Measurements from ENCODE around the gene TEAD4. TPM values are rescaled to one million over a fixed set of nuclear protein-coding genes. Genes with fewer than 3 reads are reported as not detected.
A peak's percentile ranks its signal among the peaks of the same experiment; 100 is the strongest.

Gene TEAD4
- total RNA-seq, 1 donor from 2014 or later, result 8.8 TPM

GRCh38 chr12:2970744-2971143 lies 11.5 kb downstream of the TEAD4 start:
- H3K79me2 ChIP-seq (ENCODE audit: low read depth), result peaks cover 21% of the 10 kb centered on the region

GRCh38 chr12:2973566-2973965 lies 14.4 kb downstream of the TEAD4 start:
- H3K9me3 ChIP-seq (ENCODE audit: low read depth), result no peaks in the 10 kb centered on the region
- H3K4me1 ChIP-seq, result peaks cover 16% of the 10 kb centered on the region
- H3K9me3 Mint-ChIP-seq, result no peaks in the 10 kb centered on the region
- H3K4me3 ChIP-seq, result no peak overlapping the region
- H3K4me2 ChIP-seq, result no peak overlapping the region
- no peaks in the 10 kb centered on the region for H4K20me1 ChIP-seq (ENCODE audit: low read depth)
- no peaks in the 10 kb centered on the region for H3F3A ChIP-seq (ENCODE audit: low read depth)
- H3K27ac Mint-ChIP-seq, result no peak overlapping the region
- no peaks in the 10 kb centered on the region for H3K4me1 Mint-ChIP-seq
- no peak overlapping the region for H2AFZ ChIP-seq (replicated peaks)
- peaks cover 16% of the 10 kb centered on the region for H3K79me2 ChIP-seq (ENCODE audit: low read depth)
- no peaks in the 10 kb centered on the region for H3K36me3 ChIP-seq
- no peak overlapping the region for H3K4me3 Mint-ChIP-seq
- no peaks in the 10 kb centered on the region for H3K27me3 ChIP-seq
- no peaks in the 10 kb centered on the region for H3K27me3 Mint-ChIP-seq (ENCODE audit: insufficient read depth, low read depth)
- H3K36me3 Mint-ChIP-seq, result peaks cover 3% of the 10 kb centered on the region
- no peak for DNase-seq (ENCODE audit: low spot score)
- no peak for TF ChIP-seq CTCF (IDR thresholded peaks at IDR 0.05)
- no peak for TF ChIP-seq EZH2 (IDR thresholded peaks at IDR 0.05)
- no peak for TF ChIP-seq EZH2phosphoT487 (IDR thresholded peaks at IDR 0.05)
- no peak overlapping the region for H3K27ac ChIP-seq
- H3K9ac ChIP-seq, result no peak overlapping the region

More at GRCh38 chr12:2970744-2971143, 11.5 kb downstream of the TEAD4 start:
- Histone ChIP-seq H2AFZ (replicated peaks) (no peak overlapping the region), H4K20me1 (ENCODE audit: low read depth) (no peaks in the 10 kb centered on the region), H3K27me3 (no peaks in the 10 kb centered on the region), H3K36me3 (no peaks in the 10 kb centered on the region), H3K27ac (no peak overlapping the region), H3K9ac (no peak overlapping the region), H3F3A (ENCODE audit: low read depth) (peaks cover 4% of the 10 kb centered on the region), H3K4me1 (no peaks in the 10 kb centered on the region), H3K4me2 (no peak overlapping the region), H3K4me3 (no peak overlapping the region), H3K9me3 (ENCODE audit: low read depth) (no peaks in the 10 kb centered on the region)
- peak overlapping the region; percentile 15 for H3K27ac Mint-ChIP-seq
- H3K4me1 Mint-ChIP-seq, result no peaks in the 10 kb centered on the region
- no peak for TF ChIP-seq CTCF (IDR thresholded peaks at IDR 0.05)
- TF ChIP-seq EZH2phosphoT487 (IDR thresholded peaks at IDR 0.05), result no peak
- TF ChIP-seq EZH2 (IDR thresholded peaks at IDR 0.05), result no peak
- no peak overlapping the region for H3K4me3 Mint-ChIP-seq
- DNase-seq (ENCODE audit: low spot score), result no peak
- peaks cover 3% of the 10 kb centered on the region for H3K27me3 Mint-ChIP-seq (ENCODE audit: insufficient read depth, low read depth)
- H3K36me3 Mint-ChIP-seq, result peaks cover 3% of the 10 kb centered on the region
- no peaks in the 10 kb centered on the region for H3K9me3 Mint-ChIP-seq

- Histone ChIP-seq H3K79me2 (ENCODE audit: low read depth) (peaks cover 16% of the 10 kb centered on the region), H3K9me3 (ENCODE audit: low read depth) (no peaks in the 10 kb centered on the region), H3K36me3 (no peaks in the 10 kb centered on the region), H3K27me3 (no peaks in the 10 kb centered on the region), H3K27ac (no peak overlapping the region), H3K4me1 (peaks cover 16% of the 10 kb centered on the region), H2AFZ (replicated peaks) (no peak overlapping the region), H3K4me2 (no peak overlapping the region), H3F3A (ENCODE audit: low read depth) (no peaks in the 10 kb centered on the region), H3K4me3 (no peak overlapping the region), H3K9ac (no peak overlapping the region), H4K20me1 (ENCODE audit: low read depth) (no peaks in the 10 kb centered on the region)
- H3K27me3 Mint-ChIP-seq (ENCODE audit: insufficient read depth, low read depth), result peaks cover 3% of the 10 kb centered on the region
- TF ChIP-seq EZH2 (IDR thresholded peaks at IDR 0.05) (no peak), CTCF (IDR thresholded peaks at IDR 0.05) (no peak), EZH2phosphoT487 (IDR thresholded peaks at IDR 0.05) (no peak)
- no peaks in the 10 kb centered on the region for H3K9me3 Mint-ChIP-seq
- no peaks in the 10 kb centered on the region for H3K4me1 Mint-ChIP-seq
- no peak overlapping the region for H3K27ac Mint-ChIP-seq
- peaks cover 3% of the 10 kb centered on the region for H3K36me3 Mint-ChIP-seq
- DNase-seq (ENCODE audit: low spot score), result no peak
- no peak overlapping the region for H3K4me3 Mint-ChIP-seq
Observed at GRCh38 chr12:2974560-2974971, 15.4 kb downstream of the TEAD4 start.

All from neural progenitor cell (in vitro differentiated cells).